ENCODE results near the gene ZBTB44. TPM values are rescaled to one million over a fixed set of nuclear protein-coding genes. Genes with fewer than 3 reads are reported as not detected.
"Not testable (repeated sequence)": the region's sequence is repeated elsewhere in the genome, so short reads cannot be mapped to it uniquely, and the experiment has no call there.

The ZBTB44 gene
- total RNA-seq, 1 donor from 2014 or later = 36.0 TPM

DNA sequence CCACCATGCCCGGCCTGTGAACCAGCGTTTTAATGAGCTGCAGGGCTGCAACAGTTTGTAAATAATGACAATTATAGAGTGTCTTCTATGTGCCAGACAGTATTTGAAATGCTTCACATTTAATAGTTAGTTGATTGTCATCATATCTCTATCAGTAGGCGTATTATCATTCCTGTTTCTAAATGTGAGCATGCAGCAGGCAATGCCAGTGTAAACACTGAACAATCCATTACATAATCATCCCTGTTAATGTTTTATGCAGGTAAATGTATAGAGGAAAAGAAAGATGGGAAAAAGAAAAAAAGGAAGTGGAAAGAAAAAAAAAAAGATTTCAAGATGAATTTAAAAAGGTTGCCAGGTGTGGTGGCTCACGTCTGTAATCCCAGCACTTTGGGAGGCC, 52.3 kb downstream of the ZBTB44 start:
- Mint-ChIP-seq H3K27me3 (ENCODE audit: low read depth) (no peaks in the 10 kb centered on the region), H3K36me3 (ENCODE audit: low read depth) (peaks cover 70% of the 10 kb centered on the region), H3K9me3 (peaks cover 18% of the 10 kb centered on the region), H3K4me3 (ENCODE audit: low read depth) (no peak overlapping the region), H3K4me1 (ENCODE audit: low read depth) (peaks cover 23% of the 10 kb centered on the region), H3K27ac (peak overlapping the region; percentile 28)
- DNase-seq (ENCODE audit: low spot score) = no peak
- intact Hi-C loops (cut with micrococcal nuclease) = no loop called here

DNA sequence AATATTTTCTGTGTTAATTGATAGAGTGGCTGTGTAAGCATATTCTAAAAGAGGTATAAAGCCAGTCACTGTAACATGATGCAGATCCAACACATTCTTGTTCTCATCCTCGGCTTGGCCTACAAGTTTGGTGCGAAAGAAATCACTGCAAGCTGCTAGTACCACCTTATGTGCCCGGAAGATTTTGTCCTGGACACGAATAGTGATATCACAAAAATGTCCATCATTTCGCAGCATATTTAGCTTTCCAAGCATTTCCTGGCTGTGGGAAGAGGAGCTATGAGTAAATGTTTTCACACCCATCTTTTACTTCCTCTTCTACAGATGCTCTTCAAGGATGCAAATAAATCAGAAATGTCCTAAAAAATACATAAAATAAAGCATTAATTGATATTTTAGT, 53.1 kb downstream of the ZBTB44 start:
- Mint-ChIP-seq H3K36me3 (ENCODE audit: low read depth) (peaks cover 73% of the 10 kb centered on the region), H3K4me3 (ENCODE audit: low read depth) (no peak overlapping the region), H3K9me3 (peaks cover 18% of the 10 kb centered on the region), H3K4me1 (ENCODE audit: low read depth) (peaks cover 23% of the 10 kb centered on the region), H3K27me3 (ENCODE audit: low read depth) (no peaks in the 10 kb centered on the region), H3K27ac (no peak overlapping the region)
- intact Hi-C loops (cut with micrococcal nuclease) = no loop called here
- DNase-seq (ENCODE audit: low spot score) = no peak

DNA sequence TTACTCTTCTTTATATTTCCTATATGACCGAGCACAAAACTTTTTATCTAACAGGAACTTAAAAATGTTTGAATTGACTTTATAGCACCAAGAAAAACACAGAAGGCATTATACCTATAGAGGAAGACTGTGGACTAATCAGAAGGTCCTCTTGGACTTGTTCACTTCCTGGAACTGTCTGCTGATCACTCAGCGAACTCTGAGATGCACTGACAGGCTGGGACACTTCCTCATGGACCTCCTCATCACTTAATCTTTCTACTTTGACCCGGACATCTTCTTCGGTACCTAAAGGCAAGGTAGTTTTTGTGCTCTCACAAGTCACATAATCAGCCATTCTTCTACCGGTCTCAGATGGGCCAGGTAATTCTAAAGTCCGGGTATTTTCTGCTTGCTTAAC, 54.0 kb downstream of the ZBTB44 start:
- no peak overlapping the region for H3K27ac Mint-ChIP-seq
- no peaks in the 10 kb centered on the region for H3K27me3 Mint-ChIP-seq (ENCODE audit: low read depth)
- DNase-seq (ENCODE audit: low spot score) = no peak
- H3K4me1 Mint-ChIP-seq (ENCODE audit: low read depth) = peaks cover 19% of the 10 kb centered on the region
- H3K36me3 Mint-ChIP-seq (ENCODE audit: low read depth) = peaks cover 74% of the 10 kb centered on the region
- H3K4me3 Mint-ChIP-seq (ENCODE audit: low read depth) = no peak overlapping the region
- H3K9me3 Mint-ChIP-seq = peaks cover 22% of the 10 kb centered on the region
- intact Hi-C loops (cut with micrococcal nuclease) = no loop called here

DNA sequence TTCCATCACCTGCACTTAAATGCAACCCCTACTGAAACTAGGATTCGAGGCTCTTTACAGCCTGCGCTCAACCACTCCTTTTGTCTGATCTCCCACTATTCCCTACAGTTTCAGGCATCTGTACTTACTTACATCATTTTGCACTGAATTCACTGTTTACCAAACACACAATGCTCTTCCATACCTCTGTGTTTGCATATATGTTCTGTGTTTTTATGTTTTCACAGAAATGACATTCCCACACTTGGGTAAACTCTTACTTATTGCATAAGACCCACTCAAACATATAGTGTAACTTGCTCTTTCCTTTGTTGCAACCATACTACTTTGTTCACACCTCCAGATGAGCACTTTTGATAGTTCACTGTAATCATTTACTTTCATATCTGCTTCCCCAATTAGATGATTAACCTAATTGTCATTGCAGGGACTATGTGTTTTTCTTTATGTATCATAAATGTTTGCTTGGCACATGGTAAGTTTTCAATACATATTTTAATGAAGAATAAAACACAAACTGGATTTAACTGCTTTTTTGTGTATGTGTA, 54.6 kb downstream of the ZBTB44 start:
- Mint-ChIP-seq H3K4me1 (ENCODE audit: low read depth) (peaks cover 17% of the 10 kb centered on the region), H3K27ac (no peak overlapping the region), H3K27me3 (ENCODE audit: low read depth) (no peaks in the 10 kb centered on the region), H3K4me3 (ENCODE audit: low read depth) (no peak overlapping the region), H3K36me3 (ENCODE audit: low read depth) (peaks cover 75% of the 10 kb centered on the region), H3K9me3 (peaks cover 28% of the 10 kb centered on the region)
- intact Hi-C loops (cut with micrococcal nuclease) = no loop called here
- no peak for DNase-seq (ENCODE audit: low spot score)

DNA sequence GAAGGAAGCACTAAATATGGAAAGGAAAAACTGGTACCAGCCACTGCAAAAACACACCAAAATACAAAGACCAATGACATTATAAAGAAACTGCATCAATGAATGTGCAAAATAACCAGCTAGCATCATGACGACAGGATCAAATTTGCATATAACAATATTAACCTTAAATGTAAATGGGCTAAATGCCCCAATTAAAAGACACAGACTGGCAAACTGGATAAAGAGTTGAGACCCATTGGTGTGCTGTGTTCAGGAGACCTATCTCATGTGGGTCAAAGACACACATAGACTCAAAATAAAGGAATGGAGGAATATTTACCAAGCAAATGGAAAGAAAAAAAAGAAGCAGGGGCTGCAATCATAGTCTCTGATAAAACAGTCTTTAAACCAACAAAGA, 63.0 kb downstream of the ZBTB44 start:
- DNase-seq (ENCODE audit: low spot score); H3K27me3 Mint-ChIP-seq (ENCODE audit: low read depth); H3K4me3 Mint-ChIP-seq (ENCODE audit: low read depth); H3K27ac Mint-ChIP-seq; intact Hi-C loops (cut with micrococcal nuclease): not testable (repeated sequence)
- peaks cover 37% of the 10 kb centered on the region for H3K9me3 Mint-ChIP-seq
- peaks cover 12% of the 10 kb centered on the region for H3K4me1 Mint-ChIP-seq (ENCODE audit: low read depth)
- peaks cover 59% of the 10 kb centered on the region for H3K36me3 Mint-ChIP-seq (ENCODE audit: low read depth)

DNA sequence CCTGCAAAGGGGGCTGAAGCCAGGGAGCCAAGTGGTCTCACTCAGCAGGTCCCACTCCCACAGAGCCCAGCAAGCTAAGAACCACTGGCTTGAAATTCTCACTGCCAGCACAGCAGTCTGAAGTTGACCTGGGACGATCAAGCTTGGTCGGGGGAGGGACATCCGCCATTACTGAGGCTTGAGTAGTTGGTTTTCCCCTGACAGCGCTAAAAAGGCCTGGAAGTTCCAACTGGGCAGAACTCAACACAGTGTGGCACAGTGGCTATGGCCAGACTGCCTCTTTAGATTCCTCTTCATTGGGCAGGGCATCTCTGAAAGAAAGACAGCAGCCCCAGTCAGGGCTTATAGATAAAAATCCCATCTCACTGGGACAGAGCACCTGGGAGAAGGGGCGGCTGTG, 64.8 kb downstream of the ZBTB44 start:
- intact Hi-C loops (cut with micrococcal nuclease); DNase-seq (ENCODE audit: low spot score); H3K4me3 Mint-ChIP-seq (ENCODE audit: low read depth); H3K27ac Mint-ChIP-seq; H3K27me3 Mint-ChIP-seq (ENCODE audit: low read depth): not testable (repeated sequence)
- Mint-ChIP-seq H3K36me3 (ENCODE audit: low read depth) (peaks cover 51% of the 10 kb centered on the region), H3K4me1 (ENCODE audit: low read depth) (peaks cover 20% of the 10 kb centered on the region), H3K9me3 (peaks cover 25% of the 10 kb centered on the region)

DNA sequence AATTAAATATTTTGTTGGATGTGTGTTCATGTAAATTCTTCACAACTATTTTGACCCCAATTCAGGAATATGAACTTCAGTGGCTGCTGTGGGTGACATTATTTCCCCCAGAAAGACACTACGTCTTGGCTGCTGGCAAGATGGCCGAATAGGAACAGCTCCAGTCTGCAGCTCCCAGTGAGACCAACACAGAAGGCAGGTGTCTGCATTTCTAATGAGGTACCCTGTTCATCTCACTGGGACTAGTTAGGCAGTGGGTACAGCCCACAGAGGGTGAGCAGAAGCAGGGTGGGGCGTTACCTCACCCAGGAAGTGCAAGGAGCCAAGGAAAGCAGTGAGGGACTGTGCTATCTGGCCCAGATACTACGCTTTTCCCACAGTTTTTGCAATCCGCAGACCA, 65.3 kb downstream of the ZBTB44 start:
- H3K36me3 Mint-ChIP-seq (ENCODE audit: low read depth) = peaks cover 50% of the 10 kb centered on the region
- no peak overlapping the region for H3K27ac Mint-ChIP-seq
- peaks cover 21% of the 10 kb centered on the region for H3K4me1 Mint-ChIP-seq (ENCODE audit: low read depth)
- no peaks in the 10 kb centered on the region for H3K27me3 Mint-ChIP-seq (ENCODE audit: low read depth)
- no peak for DNase-seq (ENCODE audit: low spot score)
- intact Hi-C loops (cut with micrococcal nuclease) = no loop called here
- peaks cover 25% of the 10 kb centered on the region for H3K9me3 Mint-ChIP-seq
- H3K4me3 Mint-ChIP-seq (ENCODE audit: low read depth) = no peak overlapping the region

DNA sequence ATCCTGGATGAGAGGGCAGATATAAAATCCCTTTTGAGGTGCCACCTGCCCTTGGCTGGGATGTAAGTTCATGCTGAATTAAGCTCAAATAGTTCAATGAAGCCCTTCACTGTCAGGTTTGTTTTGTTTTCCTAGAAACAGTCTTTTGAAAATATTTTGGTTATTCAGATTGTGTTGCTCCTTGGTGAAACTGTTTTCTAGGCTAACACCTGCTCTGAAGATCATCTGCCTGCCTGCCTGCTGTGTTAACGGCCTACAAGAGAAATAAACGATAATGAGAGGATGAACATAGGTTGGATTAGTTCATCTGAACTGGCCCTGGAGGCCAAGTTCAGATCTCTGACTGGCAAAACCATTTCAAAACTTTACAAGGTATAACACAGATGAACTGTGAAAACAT, 67.4 kb downstream of the ZBTB44 start:
- Mint-ChIP-seq H3K27ac (no peak overlapping the region), H3K9me3 (peaks cover 10% of the 10 kb centered on the region), H3K4me3 (ENCODE audit: low read depth) (no peak overlapping the region), H3K4me1 (ENCODE audit: low read depth) (peaks cover 35% of the 10 kb centered on the region), H3K27me3 (ENCODE audit: low read depth) (no peaks in the 10 kb centered on the region), H3K36me3 (ENCODE audit: low read depth) (peaks cover 42% of the 10 kb centered on the region)
- no peak for DNase-seq (ENCODE audit: low spot score)
- intact Hi-C loops (cut with micrococcal nuclease) = loop anchor here (2.0 kb wide), 1 partner anchor 65 kb away; no protein-coding TSS in a partner anchor

DNA sequence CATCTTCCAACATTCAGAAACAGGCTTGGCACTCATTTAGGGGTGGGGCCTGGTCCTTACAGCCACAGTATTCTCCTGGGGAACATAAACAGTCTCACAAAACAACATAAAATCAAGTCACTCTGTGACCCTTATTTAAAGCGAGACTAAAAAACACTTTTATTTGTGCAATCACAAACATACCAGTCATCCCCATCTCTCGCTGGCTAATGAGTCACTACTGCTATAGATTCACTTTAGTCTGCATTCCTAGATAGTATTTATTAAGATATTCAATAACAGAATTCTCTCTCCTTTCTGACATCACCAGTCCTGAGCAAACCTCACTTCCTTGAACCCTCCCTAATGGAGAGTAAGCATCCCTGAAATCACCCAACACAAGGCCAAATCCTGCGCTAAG, 68.0 kb downstream of the ZBTB44 start:
- intact Hi-C loops (cut with micrococcal nuclease) = loop anchor here (2.0 kb wide), 1 partner anchor 66 kb away; no protein-coding TSS in a partner anchor

DNA sequence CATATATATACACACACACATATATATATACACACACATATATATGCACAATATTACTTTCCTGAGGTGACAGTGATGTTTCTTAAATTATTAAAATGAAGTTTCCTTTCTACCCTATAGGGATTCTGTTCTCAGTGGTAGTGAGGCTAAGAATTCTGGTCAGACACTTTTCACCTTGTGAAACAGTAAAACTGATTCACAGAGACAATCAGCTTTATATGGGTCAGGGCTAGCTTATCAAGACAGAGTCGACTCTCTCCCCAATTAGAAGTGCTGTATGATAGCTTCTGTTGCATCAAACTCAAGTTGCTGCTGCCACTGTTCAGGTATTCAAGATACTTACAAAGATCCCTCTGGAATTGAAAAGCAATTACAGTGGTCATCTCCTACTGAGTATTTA, 68.4 kb downstream of the ZBTB44 start:
- peaks cover 36% of the 10 kb centered on the region for H3K36me3 Mint-ChIP-seq (ENCODE audit: low read depth)
- no peak overlapping the region for H3K4me3 Mint-ChIP-seq (ENCODE audit: low read depth)
- no peaks in the 10 kb centered on the region for H3K27me3 Mint-ChIP-seq (ENCODE audit: low read depth)
- intact Hi-C loops (cut with micrococcal nuclease) = loop anchor here (2.0 kb wide), 1 partner anchor 67 kb away; no protein-coding TSS in a partner anchor
- H3K4me1 Mint-ChIP-seq (ENCODE audit: low read depth) = peaks cover 38% of the 10 kb centered on the region
- no peak for DNase-seq (ENCODE audit: low spot score)
- peaks cover 3% of the 10 kb centered on the region for H3K9me3 Mint-ChIP-seq
- peak overlapping the region; percentile 54 for H3K27ac Mint-ChIP-seq

More for the DNA sequence above, 68.0 kb downstream of the ZBTB44 start:
- DNase-seq (ENCODE audit: low spot score) = no peak
- H3K27ac Mint-ChIP-seq = peak overlapping the region; percentile 54
- peaks cover 38% of the 10 kb centered on the region for H3K4me1 Mint-ChIP-seq (ENCODE audit: low read depth)
- H3K27me3 Mint-ChIP-seq (ENCODE audit: low read depth) = no peaks in the 10 kb centered on the region
- H3K36me3 Mint-ChIP-seq (ENCODE audit: low read depth) = peaks cover 37% of the 10 kb centered on the region
- no peak overlapping the region for H3K4me3 Mint-ChIP-seq (ENCODE audit: low read depth)
- peaks cover 4% of the 10 kb centered on the region for H3K9me3 Mint-ChIP-seq

DNA sequence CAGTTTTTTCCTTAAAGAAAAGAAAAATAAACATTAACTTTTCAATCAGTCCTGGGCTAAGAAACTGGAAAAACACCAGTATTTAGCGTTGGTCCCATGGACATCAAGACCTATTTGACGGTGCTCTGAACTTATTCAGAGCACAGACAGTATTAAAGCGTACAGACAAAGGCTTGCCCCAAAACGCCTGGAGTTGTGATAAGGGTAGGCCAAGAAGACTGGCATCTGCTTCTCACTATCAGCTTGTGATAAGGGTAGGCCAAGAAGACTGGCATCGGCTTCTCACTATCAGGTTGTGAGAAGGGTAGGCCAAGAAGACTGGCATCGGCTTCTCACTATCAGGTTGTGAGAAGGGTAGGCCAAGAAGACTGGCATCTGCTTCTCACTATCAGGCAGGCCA, 69.3 kb downstream of the ZBTB44 start:
- H3K36me3 Mint-ChIP-seq (ENCODE audit: low read depth) = peaks cover 27% of the 10 kb centered on the region
- peaks cover 38% of the 10 kb centered on the region for H3K4me1 Mint-ChIP-seq (ENCODE audit: low read depth)
- H3K27me3 Mint-ChIP-seq (ENCODE audit: low read depth); H3K9me3 Mint-ChIP-seq; H3K4me3 Mint-ChIP-seq (ENCODE audit: low read depth); H3K27ac Mint-ChIP-seq; intact Hi-C loops (cut with micrococcal nuclease); DNase-seq (ENCODE audit: low spot score): not testable (repeated sequence)

DNA sequence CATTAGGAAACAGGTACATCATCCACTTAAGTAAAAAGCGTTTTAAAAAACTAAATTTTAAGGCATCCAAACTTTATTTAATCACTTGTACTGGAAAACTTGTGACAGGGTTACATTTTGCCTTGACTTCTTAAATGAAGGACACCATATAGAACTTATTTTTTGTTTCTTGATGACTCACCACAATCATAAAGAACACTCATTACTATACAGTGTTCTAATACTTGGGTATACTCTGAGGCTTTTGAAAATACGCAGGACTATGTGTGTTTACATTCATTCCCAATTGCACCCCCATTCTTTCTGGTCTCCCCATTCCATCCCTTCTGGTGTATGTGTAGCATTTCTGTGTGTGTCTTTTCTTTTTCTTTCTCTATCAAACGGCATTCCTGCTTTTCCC, 69.9 kb downstream of the ZBTB44 start:
- Mint-ChIP-seq H3K4me3 (ENCODE audit: low read depth) (no peak overlapping the region), H3K4me1 (ENCODE audit: low read depth) (peaks cover 38% of the 10 kb centered on the region), H3K27ac (no peak overlapping the region), H3K36me3 (ENCODE audit: low read depth) (peaks cover 27% of the 10 kb centered on the region), H3K9me3 (no peaks in the 10 kb centered on the region), H3K27me3 (ENCODE audit: low read depth) (no peaks in the 10 kb centered on the region)
- intact Hi-C loops (cut with micrococcal nuclease) = no loop called here
- DNase-seq (ENCODE audit: low spot score) = no peak

DNA sequence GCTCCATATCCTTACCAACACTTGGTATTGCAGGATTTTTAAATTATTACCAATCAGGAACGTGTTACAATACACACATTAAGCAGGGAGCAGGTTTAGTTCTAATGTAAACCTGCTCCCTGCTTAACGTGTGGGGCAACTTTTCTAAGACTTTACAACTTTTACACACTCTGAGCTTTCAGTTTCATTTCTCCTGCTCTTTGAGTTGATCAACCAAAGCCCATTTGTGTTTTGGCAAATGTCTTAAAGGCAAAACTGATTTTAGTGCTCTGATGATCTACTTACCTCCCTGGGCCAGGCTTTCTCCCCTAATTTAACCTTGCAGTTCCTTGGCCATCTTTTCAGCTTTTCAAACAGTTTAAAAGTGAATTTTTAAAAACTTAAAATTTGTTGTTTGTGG, 70.9 kb downstream of the ZBTB44 start:
- H3K27me3 Mint-ChIP-seq (ENCODE audit: low read depth) = no peaks in the 10 kb centered on the region
- no peak overlapping the region for H3K4me3 Mint-ChIP-seq (ENCODE audit: low read depth)
- peaks cover 38% of the 10 kb centered on the region for H3K4me1 Mint-ChIP-seq (ENCODE audit: low read depth)
- intact Hi-C loops (cut with micrococcal nuclease) = no loop called here
- H3K27ac Mint-ChIP-seq = no peak overlapping the region
- H3K9me3 Mint-ChIP-seq = no peaks in the 10 kb centered on the region
- H3K36me3 Mint-ChIP-seq (ENCODE audit: low read depth) = peaks cover 36% of the 10 kb centered on the region
- no peak for DNase-seq (ENCODE audit: low spot score)

DNA sequence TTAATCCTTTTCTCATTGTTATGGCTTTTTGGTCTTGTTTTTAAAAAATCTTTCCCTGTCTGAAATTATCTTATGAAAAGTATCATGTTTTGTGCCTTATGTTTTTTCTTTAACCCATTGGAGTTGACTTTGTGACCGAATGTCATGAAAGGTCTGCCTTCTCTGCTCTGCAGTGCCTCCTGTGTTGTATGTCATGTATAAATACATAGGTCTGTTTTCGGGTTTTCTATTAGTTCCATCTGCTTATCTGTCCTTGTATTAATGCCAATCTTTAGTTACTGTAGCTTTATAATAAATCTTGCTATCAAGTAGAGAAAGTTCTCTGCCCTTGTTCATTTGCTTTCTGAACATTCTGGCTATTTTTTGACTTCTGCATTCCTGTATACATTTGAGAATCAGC, 73.0 kb downstream of the ZBTB44 start:
- DNase-seq (ENCODE audit: low spot score) = no peak
- peaks cover 29% of the 10 kb centered on the region for H3K4me1 Mint-ChIP-seq (ENCODE audit: low read depth)
- intact Hi-C loops (cut with micrococcal nuclease) = no loop called here
- H3K27ac Mint-ChIP-seq = no peak overlapping the region
- no peak overlapping the region for H3K4me3 Mint-ChIP-seq (ENCODE audit: low read depth)
- H3K27me3 Mint-ChIP-seq (ENCODE audit: low read depth) = no peaks in the 10 kb centered on the region
- H3K9me3 Mint-ChIP-seq = no peaks in the 10 kb centered on the region
- H3K36me3 Mint-ChIP-seq (ENCODE audit: low read depth) = peaks cover 40% of the 10 kb centered on the region

All from activated T-helper 2 cell treated with anti-CD3 and anti-CD28 coated beads, Interferon-gamma antibody, Interleukin-2, Interleukin-4, amounts not matched to agents 10 μg/mL and 5 μg/mL and 100 μg/mL, durations not matched to agents 14 hours and 24 hours and 36 hours (primary cell).